ENCODE data around the gene BIVM. TPM values are rescaled to one million over a fixed set of nuclear protein-coding genes. Genes with fewer than 3 reads are reported as not detected.

Gene BIVM
- total RNA-seq, 1 donor from 2014 or later, result 14.6 TPM

DNA sequence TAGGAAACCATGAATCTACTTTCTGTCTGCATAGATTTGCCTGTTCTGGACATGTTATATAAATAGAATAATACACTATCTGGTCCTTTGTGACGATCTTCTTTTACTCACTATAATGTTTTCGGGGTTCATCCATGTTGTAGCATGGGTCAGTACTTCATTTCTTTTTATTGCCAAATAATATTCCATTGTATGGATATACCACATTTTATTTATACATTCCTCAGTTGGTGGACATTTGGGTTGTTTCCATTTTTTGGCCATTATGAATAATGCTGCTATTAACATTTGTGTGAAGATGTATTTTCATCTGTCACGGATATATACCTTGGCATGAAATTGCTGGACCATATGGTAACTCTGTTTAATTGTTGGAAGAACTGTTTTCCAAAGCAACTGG is 6.8 kb downstream of the BIVM start:
- no peak for TF ChIP-seq CTCF (conservative IDR thresholded peaks at IDR 0.05; ENCODE audit: low read depth, low read length)
- H3K4me3 ChIP-seq (ENCODE audit: low read depth, low read length), result no peak overlapping the region
- DNase-seq (ENCODE audit: low read depth), result no peak

DNA sequence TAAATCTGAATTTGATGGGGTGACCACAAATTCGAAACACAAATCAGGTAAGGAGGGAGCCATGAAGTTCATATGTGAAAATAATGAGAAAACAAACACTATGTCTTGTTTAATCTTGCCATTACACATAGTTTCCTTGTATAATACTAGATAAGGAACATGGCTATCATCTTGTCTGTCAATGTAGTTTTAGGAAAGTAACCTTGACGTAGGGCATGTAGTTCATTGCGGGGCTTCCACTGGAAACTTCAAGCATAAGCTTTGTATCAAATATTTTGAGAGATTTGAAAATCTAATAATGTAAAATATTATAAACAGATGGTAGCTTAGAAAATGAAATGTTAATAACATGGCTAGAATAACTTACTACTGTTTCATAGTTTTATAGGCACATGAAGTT is 8.8 kb downstream of the BIVM start:
- DNase-seq (ENCODE audit: low read depth), result no peak
- H3K4me3 ChIP-seq (ENCODE audit: low read depth, low read length), result no peak overlapping the region
- TF ChIP-seq CTCF (conservative IDR thresholded peaks at IDR 0.05; ENCODE audit: low read depth, low read length), result no peak

GRCh38 chr13:102812611-102813287 is 13.8 kb downstream of the BIVM start:
- DNase-seq (ENCODE audit: low read depth), result no peak
- H3K4me3 ChIP-seq (ENCODE audit: low read depth, low read length), result peak overlapping the region; percentile 3
- no peak for TF ChIP-seq CTCF (conservative IDR thresholded peaks at IDR 0.05; ENCODE audit: low read depth, low read length)

GRCh38 chr13:102814025-102814607 is 15.2 kb downstream of the BIVM start:
- no peak overlapping the region for H3K4me3 ChIP-seq (ENCODE audit: low read depth, low read length)
- no peak for TF ChIP-seq CTCF (conservative IDR thresholded peaks at IDR 0.05; ENCODE audit: low read depth, low read length)
- no peak for DNase-seq (ENCODE audit: low read depth)

GRCh38 chr13:102814793-102815192 is 15.9 kb downstream of the BIVM start:
- no peak overlapping the region for H3K4me3 ChIP-seq (ENCODE audit: low read depth, low read length)
- TF ChIP-seq CTCF (conservative IDR thresholded peaks at IDR 0.05; ENCODE audit: low read depth, low read length), result no peak
- DNase-seq (ENCODE audit: low read depth), result no peak

- H3K4me3 ChIP-seq (ENCODE audit: low read depth, low read length), result no peak overlapping the region
- DNase-seq (ENCODE audit: low read depth), result no peak
- no peak for TF ChIP-seq CTCF (conservative IDR thresholded peaks at IDR 0.05; ENCODE audit: low read depth, low read length)
Measured at GRCh38 chr13:102815788-102816187, 16.9 kb downstream of the BIVM start.

DNA sequence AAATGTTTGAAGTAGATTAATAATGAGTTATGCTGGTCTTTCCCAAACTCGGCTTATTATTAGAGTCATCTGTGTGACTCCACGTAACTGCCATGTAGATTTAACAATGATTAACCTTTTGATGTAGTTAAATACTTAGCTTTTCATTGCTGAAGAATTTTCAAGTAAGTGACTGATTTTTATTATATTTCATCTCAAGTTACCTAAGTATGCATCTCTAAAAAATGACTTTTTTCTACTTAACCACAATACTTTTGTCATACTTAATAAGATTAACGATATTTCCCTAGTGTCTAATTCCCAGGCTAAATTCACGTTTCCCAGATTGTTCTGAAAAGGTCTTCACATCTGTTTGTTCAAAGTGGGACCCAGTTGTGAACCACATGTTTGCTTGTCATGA is 17.8 kb downstream of the BIVM start:
- no peak overlapping the region for H3K4me3 ChIP-seq (ENCODE audit: low read depth, low read length)
- no peak for DNase-seq (ENCODE audit: low read depth)
- TF ChIP-seq CTCF (conservative IDR thresholded peaks at IDR 0.05; ENCODE audit: low read depth, low read length), result no peak
